ENCODE data around the gene SNX5. TPM values are rescaled to one million over a fixed set of nuclear protein-coding genes. Genes with fewer than 3 reads are reported as not detected.

Gene SNX5
- total and polyA plus RNA-seq, 2 donors (not counting 1 experiment from before 2014, with no cell fraction given) = 97.8 to 128 TPM

- Mint-ChIP-seq H3K27ac (peak overlapping the region; percentile 57), H3K27me3 (no peaks in the 10 kb centered on the region)
Observed at GRCh38 chr20:17952692-17953684, 15.6 kb downstream of the SNX5 start.

More at GRCh38 chr20:17952692-17953684, 15.6 kb downstream of the SNX5 start:
- Histone ChIP-seq H3K79me2 (ENCODE audit: control insufficient read depth, insufficient read depth, low read length) (peaks cover 90% of the 10 kb centered on the region), H3K4me1 (ENCODE audit: control insufficient read depth in 2 of 2, insufficient read depth in 2 of 2, low read length in 2 of 2) (peaks cover 44 to 50% of the 10 kb centered on the region in 2 donors), H3K36me3 (replicated peaks in 1 of 2; ENCODE audit: control extremely low read depth in 1 of 2, control insufficient read depth in 1 of 2, extremely low read depth in 1 of 2, insufficient read depth in 2 of 2, low read length in 1 of 2) (peaks cover 11 to 82% of the 10 kb centered on the region in 2 experiments), H3K27ac (ENCODE audit: low read length in 2 of 2) (peak overlapping the region in 1 of 2 donors; percentile 42), H3K4me2 (replicated peaks; ENCODE audit: low read depth, low read length, poor library complexity, severe bottlenecking) (peak overlapping the region; percentile 10), H3K27me3 (replicated peaks in 1 of 4; ENCODE audit: control extremely low read depth in 1 of 4, control insufficient read depth in 3 of 4, insufficient read depth in 4 of 4, low read length in 3 of 4) (no peaks in the 10 kb centered on the region), H3K4me3 (ENCODE audit: control extremely low read depth in 1 of 5, extremely low read depth in 1 of 5, insufficient read depth in 1 of 5, low read depth in 2 of 5, low read length in 4 of 5) (no peak overlapping the region), H4K20me1 (ENCODE audit: control insufficient read depth, insufficient read depth, low read length, poor library complexity, severe bottlenecking) (peaks cover 26% of the 10 kb centered on the region), H2AFZ (ENCODE audit: insufficient read depth, low read depth, low read length, poor library complexity, severe bottlenecking) (no peak overlapping the region), H3K9me3 (ENCODE audit: control extremely low read depth in 1 of 3, control insufficient read depth in 2 of 3, insufficient read depth in 1 of 3, low read length in 2 of 3) (peaks cover 0 to 5% (median 0%) of the 10 kb centered on the region in 3 donors), H3K9ac (ENCODE audit: low read length) (no peak overlapping the region)
- ATAC-seq (ENCODE audit: low read depth) = no peak
- TF ChIP-seq, protein P1, sequence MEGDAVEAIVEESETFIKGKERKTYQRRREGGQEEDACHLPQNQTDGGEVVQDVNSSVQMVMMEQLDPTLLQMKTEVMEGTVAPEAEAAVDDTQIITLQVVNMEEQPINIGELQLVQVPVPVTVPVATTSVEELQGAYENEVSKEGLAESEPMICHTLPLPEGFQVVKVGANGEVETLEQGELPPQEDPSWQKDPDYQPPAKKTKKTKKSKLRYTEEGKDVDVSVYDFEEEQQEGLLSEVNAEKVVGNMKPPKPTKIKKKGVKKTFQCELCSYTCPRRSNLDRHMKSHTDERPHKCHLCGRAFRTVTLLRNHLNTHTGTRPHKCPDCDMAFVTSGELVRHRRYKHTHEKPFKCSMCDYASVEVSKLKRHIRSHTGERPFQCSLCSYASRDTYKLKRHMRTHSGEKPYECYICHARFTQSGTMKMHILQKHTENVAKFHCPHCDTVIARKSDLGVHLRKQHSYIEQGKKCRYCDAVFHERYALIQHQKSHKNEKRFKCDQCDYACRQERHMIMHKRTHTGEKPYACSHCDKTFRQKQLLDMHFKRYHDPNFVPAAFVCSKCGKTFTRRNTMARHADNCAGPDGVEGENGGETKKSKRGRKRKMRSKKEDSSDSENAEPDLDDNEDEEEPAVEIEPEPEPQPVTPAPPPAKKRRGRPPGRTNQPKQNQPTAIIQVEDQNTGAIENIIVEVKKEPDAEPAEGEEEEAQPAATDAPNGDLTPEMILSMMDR (IDR thresholded peaks at IDR 0.05) = no peak
- no peak for TF ChIP-seq EZH2 (IDR thresholded peaks at IDR 0.05; ENCODE audit: borderline replicate concordance, insufficient read depth, low read depth, low read length, poor library complexity, severe bottlenecking)
- intact Hi-C loops (cut with micrococcal nuclease) = no loop called here
- 94% methylated on average over 2 of the region's 8 CpGs for WGBS (ENCODE audit: insufficient coverage)
- no peaks in the 10 kb centered on the region for H3K9me3 Mint-ChIP-seq (ENCODE audit: insufficient read depth)
- POLR2A ChIA-PET = no interaction called here
- H3K4me3 Mint-ChIP-seq = no peak overlapping the region
- peaks cover 50% of the 10 kb centered on the region for H3K4me1 Mint-ChIP-seq
- CTCF ChIA-PET = interaction anchor here (1.1 to 1.7 kb wide), 5 partner anchors 10 to 449 kb away, joined by 3 to 6 read pairs (median 3); no protein-coding TSS in a partner anchor
- no peak for DNase-seq
